K562 (cell line): Measurements from ENCODE around the gene SLC25A48. TPM values are rescaled to one million over a fixed set of nuclear protein-coding genes. Genes with fewer than 3 reads are reported as not detected.

Experiments
- ATAC-seq: fragments of 200-7000 bp; cut with Tn5 transposase; 3 replicates; pipeline ENCODE4 v1.9.1; 2020; ENCODE audit warnings: moderate library complexity
- BruUV-seq: library from RNA; stranded (reverse); fragments of 400-500 nt; replicated peaks from 2 replicates; lab custom pipeline; 2021; lab: Mats Ljungman, UMichigan
- CTCF ChIA-PET: fragments of 300-600 bp; formaldehyde crosslinking; extraction: SDS; loops from one replicate; lab custom pipeline; 2021; ENCODE audit warnings: low intra/inter-chr PET ratio; lab: Yijun Ruan, JAX
- POLR2A ChIA-PET: fragments of 300-600, 350-650 bp; sonication (Branson Sonifier 250); formaldehyde crosslinking; extraction: SDS; loops from one replicate; lab custom pipeline; 2021; ENCODE audit warnings: antibody characterized with exemption, inconsistent platforms; lab: Yijun Ruan, JAX
- DNase-seq, 4 experiments: peaks; one replicate each; pipeline versions ENCODE4 v3.0.0 to v3.0.0-alpha.2; 2011 to 2018; ENCODE audit warnings: low spot score in 3 of 4, mixed read lengths in 3 of 4; ENCODE audit errors: extremely low read depth in 1 of 4
- FAIRE-seq: peaks from 2 replicates; lab custom pipeline; 2011; peaks lifted over from hg19 to GRCh38; lab: Jason Lieb, UNC
- H2AFZ ChIP-seq: 2 replicates; pipeline ENCODE4 v1.6.0; 2011; ENCODE audit warnings: low read depth, low read length, control low read depth, inconsistent platforms
- H3K27ac ChIP-seq: fragments of 200-600 bp; 3 replicates; pipeline ENCODE4 v1.8.0; 2011; ENCODE audit warnings: low read depth, mild to moderate bottlenecking, control low read depth, inconsistent platforms, low read length, moderate library complexity, mixed read lengths; ENCODE audit errors: extremely low read depth
- H3K27me3 ChIP-seq, 2 experiments: fragments of 300-600 bp in 1 of 2; 2 replicates in 1 of 2; 3 replicates in 1 of 2; pipeline versions ENCODE4 v1.6.0 to v1.8.0; 2011; ENCODE audit warnings: inconsistent platforms in 2 of 2, low read length in 2 of 2, mild to moderate bottlenecking in 1 of 2, mixed read lengths in 1 of 2, moderate library complexity in 1 of 2; ENCODE audit not compliant: control insufficient read depth in 2 of 2, insufficient read depth in 2 of 2
- H3K36me3 ChIP-seq: fragments of 300-600 bp; 3 replicates; pipeline ENCODE4 v1.8.0; 2011; ENCODE audit warnings: mild to moderate bottlenecking, low read length, inconsistent platforms; ENCODE audit not compliant: control insufficient read depth, insufficient read depth
- H3K4me1 ChIP-seq, 2 experiments: fragments of 200-600 bp in 1 of 2; replicated peaks in 1 of 2; 2 replicates in 1 of 2; 3 replicates in 1 of 2; pipeline versions ENCODE4 v1.5.1 to v1.8.0; 2011; ENCODE audit warnings: inconsistent platforms in 2 of 2, low read length in 2 of 2, mild to moderate bottlenecking in 1 of 2, mixed read lengths in 1 of 2, moderate library complexity in 1 of 2; ENCODE audit not compliant: control insufficient read depth in 2 of 2, insufficient read depth in 2 of 2
- H3K4me2 ChIP-seq: 2 replicates; pipeline ENCODE4 v1.6.1; 2011; ENCODE audit warnings: low read length, control low read depth, inconsistent platforms, mixed read lengths; ENCODE audit not compliant: insufficient read depth
- H3K4me3 ChIP-seq: fragments of 200-600 bp; sonication (generic), shearing (Covaris generic); 2 replicates; pipeline ENCODE4 v1.5.1; 2016; ENCODE audit warnings: control low read depth, inconsistent platforms
- H3K79me2 ChIP-seq: fragments of 200-600 bp; 3 replicates; pipeline ENCODE4 v1.8.0; 2011; ENCODE audit warnings: low read length, inconsistent platforms; ENCODE audit not compliant: control insufficient read depth, insufficient read depth
- H3K9ac ChIP-seq, 2 experiments: 2 replicates each; pipeline versions ENCODE4 v1.6.0 to v1.6.1; 2011; ENCODE audit warnings: low read depth in 2 of 2, low read length in 2 of 2, control low read depth in 1 of 2, inconsistent platforms in 1 of 2, mild to moderate bottlenecking in 1 of 2, mixed read lengths in 1 of 2; ENCODE audit not compliant: insufficient read depth in 1 of 2
- H3K9me1 ChIP-seq: one replicate; pipeline ENCODE4 v1.6.0; 2011; ENCODE audit warnings: inconsistent platforms, mild to moderate bottlenecking, low read length, moderate library complexity; ENCODE audit not compliant: control insufficient read depth, insufficient read depth
- H3K9me3 ChIP-seq: replicated peaks from 2 replicates; pipeline ENCODE4 v1.5.1; 2011; ENCODE audit warnings: low read depth, low read length, inconsistent platforms; ENCODE audit not compliant: control insufficient read depth, insufficient read depth
- H4K20me1 ChIP-seq: replicated peaks from 2 replicates; pipeline ENCODE4 v1.6.1; 2011; ENCODE audit warnings: low read length, inconsistent platforms, mixed read lengths; ENCODE audit not compliant: control insufficient read depth, insufficient read depth
- COPS2 ChIP-seq: fragments of 450-650 bp; conservative IDR thresholded peaks from 2 replicates; pipeline ENCODE4 v1.6.1; 2016; ENCODE audit warnings: mild to moderate bottlenecking, moderate library complexity
- FUS ChIP-seq: fragments of 200-400 bp; formaldehyde crosslinking; optimal IDR thresholded peaks from 2 replicates; pipeline ENCODE3; 2017; ENCODE audit warnings: low read depth, low read length
- HMG20B ChIP-seq: fragments of 250-450 bp; sonication (Bioruptor Pico); IDR thresholded peaks from 2 replicates; pipeline ENCODE4 v1.5.0; 2021; ENCODE audit warnings: mild to moderate bottlenecking
- POLR2B ChIP-seq: fragments of 450-650 bp; IDR thresholded peaks from 2 replicates; pipeline ENCODE4 v1.6.1; 2018; ENCODE audit warnings: low read depth; ENCODE audit not compliant: partially characterized antibody
- POLR3G ChIP-seq: IDR thresholded peaks from 2 replicates; pipeline ENCODE4 v1.6.1; 2011; ENCODE audit not compliant: insufficient read length, insufficient replicate concordance; ENCODE audit errors: extremely low read depth
- PTRF ChIP-seq: fragments of 450-650 bp; IDR thresholded peaks from 2 replicates; pipeline ENCODE4 v1.6.1; 2016; ENCODE audit warnings: mild to moderate bottlenecking, missing genetic modification characterization, missing compliant biosample characterization
- ZFP30 ChIP-seq: fragments of 250-450 bp; sonication (Bioruptor Pico); IDR thresholded peaks from 2 replicates; pipeline ENCODE4 v1.8.0; 2022; ENCODE audit warnings: moderate library complexity, mild to moderate bottlenecking, inconsistent platforms, borderline replicate concordance
- WGBS: fragments of 100-300 bp; shearing (Covaris generic); methylation state at CpG from one replicate; pipeline ENCODE4 v1.1.6; 2016; ENCODE audit warnings: low coverage, mixed read lengths; ENCODE audit not compliant: insufficient coverage; ENCODE audit errors: missing lambda C conversion rate; 5-methylcytosine and 5-hydroxymethylcytosine counted together
- in situ Hi-C: fragments of 300-500 bp; cut with MboI; formaldehyde crosslinking; loops from 4 replicates; pipeline ENCODE4 v1.15.0; 2018; ENCODE audit warnings: inconsistent platforms, mixed read lengths
- intact Hi-C: fragments of 100-400 bp; cut with micrococcal nuclease; formaldehyde crosslinking; loops from 2 replicates; pipeline ENCODE4 v1.14.2; 2022
- polyA plus RNA-seq, 8 experiments: library from polyadenylated mRNA; depleted of rRNA in 4 of 8; stranded (reverse) in 5 of 8; unstranded in 3 of 8; fragments of >200 nt; fragmentation: Nextera tagmentation in 2 of 8; fragmentation: Illumina TruSeq in 1 of 8; extraction: Ambion mirVana in 2 of 8; extraction: Trizol in 1 of 8; gene quantifications; 2 replicates each; pipeline versions ENCODE4 v1.2.1 to v1.2.3, GENCODE V29; 2011 to 2014; ENCODE audit warnings: inconsistent platforms in 1 of 8, missing spikeins in 1 of 8
- total RNA-seq, 7 experiments: library from RNA; depleted of rRNA in 6 of 7; stranded (reverse); fragments of >200 nt in 6 of 7; fragmentation: Illumina TruSeq in 2 of 7; extraction: Trizol in 2 of 7; gene quantifications; 2 replicates each; pipeline versions ENCODE4 v1.2.1 to v1.2.3, GENCODE V29; 2011 to 2021; ENCODE audit warnings: low replicate concordance in 1 of 7
- TF ChIP-seq, protein P1 (sequence below): sonication (generic); formaldehyde crosslinking; IDR thresholded peaks from 2 replicates; pipeline ENCODE4 v1.8.1; 2023; ENCODE audit warnings: mild to moderate bottlenecking, missing genetic modification reagents
- TF ChIP-seq, protein P2 (sequence below): sonication (generic); formaldehyde crosslinking; IDR thresholded peaks from 2 replicates; pipeline ENCODE4 v1.8.1; 2023; ENCODE audit warnings: mild to moderate bottlenecking, missing genetic modification reagents

Gene SLC25A48
- total and polyA plus RNA-seq, 9 of the 15 experiments (the other 6 are each of a cell fraction or from before 2014, with no cell fraction given) = 0.08 to 0.35 (median 0.23) TPM; not detected in 1

DNA sequence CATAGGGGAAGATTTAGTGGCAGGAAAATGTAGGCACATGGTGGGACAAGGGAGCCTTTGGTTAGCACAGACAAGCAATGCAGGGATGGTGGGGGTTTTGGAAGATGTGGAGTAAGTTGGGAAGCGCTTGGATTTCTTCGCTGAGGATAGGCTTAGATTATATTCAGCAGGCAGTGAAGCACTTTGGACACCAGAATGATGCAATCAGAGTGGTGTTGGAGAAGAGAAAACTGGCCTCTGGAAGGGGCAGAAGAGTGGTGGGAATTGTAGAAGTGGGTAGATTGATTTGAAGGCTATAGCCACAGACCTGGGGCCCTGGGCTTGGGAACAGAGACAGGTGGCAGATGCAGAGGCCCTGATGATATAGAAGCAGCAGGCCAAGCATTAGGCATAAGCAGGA is 28.3 kb downstream of the SLC25A48 start:
- in situ Hi-C loops = no loop called here
- DNase-seq (no peak), ATAC-seq (no peak), FAIRE-seq (no peak)
- intact Hi-C loops = no loop called here
- Histone ChIP-seq H3K79me2 (no peaks in the 10 kb centered on the region), H3K4me2 (no peak overlapping the region), H3K9me3 (no peaks in the 10 kb centered on the region), H3K36me3 (no peaks in the 10 kb centered on the region), H3K4me3 (no peak overlapping the region), H4K20me1 (no peaks in the 10 kb centered on the region), H2AFZ (no peak overlapping the region), H3K9me1 (no peaks in the 10 kb centered on the region), H3K27ac (no peak overlapping the region), H3K4me1 (no peaks in the 10 kb centered on the region), H3K9ac (no peak overlapping the region), H3K27me3 (peaks cover 0 to 10% of the 10 kb centered on the region in 2 experiments; a peak in 3 of 5 replicates)
- ChIA-PET POLR2A (no interaction called here), CTCF (no interaction called here)
- 0% methylated on average over 2 of the region's 2 CpGs for WGBS
- BruUV-seq = no TSS peak
- TF ChIP-seq POLR2B = no peak
- TF ChIP-seq POLR3G = no peak
- no peak for TF ChIP-seq PTRF (tag)
- TF ChIP-seq, protein P1, sequence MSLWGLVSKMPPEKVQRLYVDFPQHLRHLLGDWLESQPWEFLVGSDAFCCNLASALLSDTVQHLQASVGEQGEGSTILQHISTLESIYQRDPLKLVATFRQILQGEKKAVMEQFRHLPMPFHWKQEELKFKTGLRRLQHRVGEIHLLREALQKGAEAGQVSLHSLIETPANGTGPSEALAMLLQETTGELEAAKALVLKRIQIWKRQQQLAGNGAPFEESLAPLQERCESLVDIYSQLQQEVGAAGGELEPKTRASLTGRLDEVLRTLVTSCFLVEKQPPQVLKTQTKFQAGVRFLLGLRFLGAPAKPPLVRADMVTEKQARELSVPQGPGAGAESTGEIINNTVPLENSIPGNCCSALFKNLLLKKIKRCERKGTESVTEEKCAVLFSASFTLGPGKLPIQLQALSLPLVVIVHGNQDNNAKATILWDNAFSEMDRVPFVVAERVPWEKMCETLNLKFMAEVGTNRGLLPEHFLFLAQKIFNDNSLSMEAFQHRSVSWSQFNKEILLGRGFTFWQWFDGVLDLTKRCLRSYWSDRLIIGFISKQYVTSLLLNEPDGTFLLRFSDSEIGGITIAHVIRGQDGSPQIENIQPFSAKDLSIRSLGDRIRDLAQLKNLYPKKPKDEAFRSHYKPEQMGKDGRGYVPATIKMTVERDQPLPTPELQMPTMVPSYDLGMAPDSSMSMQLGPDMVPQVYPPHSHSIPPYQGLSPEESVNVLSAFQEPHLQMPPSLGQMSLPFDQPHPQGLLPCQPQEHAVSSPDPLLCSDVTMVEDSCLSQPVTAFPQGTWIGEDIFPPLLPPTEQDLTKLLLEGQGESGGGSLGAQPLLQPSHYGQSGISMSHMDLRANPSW (CRISPR knock-in tag) = no peak
- TF ChIP-seq ZFP30 (CRISPR knock-in tag) = no peak
- TF ChIP-seq FUS = no peak
- TF ChIP-seq COPS2 = no peak
- no peak for TF ChIP-seq HMG20B
- TF ChIP-seq, protein P2, sequence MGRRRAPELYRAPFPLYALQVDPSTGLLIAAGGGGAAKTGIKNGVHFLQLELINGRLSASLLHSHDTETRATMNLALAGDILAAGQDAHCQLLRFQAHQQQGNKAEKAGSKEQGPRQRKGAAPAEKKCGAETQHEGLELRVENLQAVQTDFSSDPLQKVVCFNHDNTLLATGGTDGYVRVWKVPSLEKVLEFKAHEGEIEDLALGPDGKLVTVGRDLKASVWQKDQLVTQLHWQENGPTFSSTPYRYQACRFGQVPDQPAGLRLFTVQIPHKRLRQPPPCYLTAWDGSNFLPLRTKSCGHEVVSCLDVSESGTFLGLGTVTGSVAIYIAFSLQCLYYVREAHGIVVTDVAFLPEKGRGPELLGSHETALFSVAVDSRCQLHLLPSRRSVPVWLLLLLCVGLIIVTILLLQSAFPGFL (CRISPR knock-in tag) = no peak
